Neural progenitor cell (in vitro differentiated cells): Measurements from ENCODE around the gene TLE5. TPM values are rescaled to one million over a fixed set of nuclear protein-coding genes. Genes with fewer than 3 reads are reported as not detected.

ENCODE experiments used
- DNase-seq: peaks from one replicate; pipeline ENCODE4 v3.0.0-alpha.2; 2016; ENCODE audit warnings: low spot score
- H2AFZ ChIP-seq: fragments of 200-600 bp; sonication (generic); replicated peaks from 2 replicates; pipeline ENCODE4 v1.6.1; 2016; ENCODE audit warnings: antibody characterized with exemption
- H3F3A ChIP-seq: fragments of 200-600 bp; sonication (generic); 2 replicates; pipeline ENCODE4 v1.6.1; 2016; ENCODE audit warnings: antibody characterized with exemption, low read depth
- H3K27ac ChIP-seq: fragments of 200-600 bp; sonication (generic); 2 replicates; pipeline ENCODE4 v1.5.1; 2016; ENCODE audit warnings: mild to moderate bottlenecking
- H3K27me3 ChIP-seq: fragments of 200-600 bp; sonication (generic); 2 replicates; pipeline ENCODE4 v1.6.1; 2016; ENCODE audit warnings: mild to moderate bottlenecking, moderate library complexity
- H3K36me3 ChIP-seq: fragments of 200-600 bp; sonication (generic); 2 replicates; pipeline ENCODE4 v1.5.1; 2016
- H3K4me1 ChIP-seq: fragments of 200-600 bp; sonication (generic); 2 replicates; pipeline ENCODE4 v1.6.1; 2016; ENCODE audit warnings: mixed run types
- H3K4me2 ChIP-seq: fragments of 200-600 bp; sonication (generic); 2 replicates; pipeline ENCODE4 v1.6.1; 2016
- H3K4me3 ChIP-seq: fragments of 200-600 bp; sonication (generic); 2 replicates; pipeline ENCODE4 v1.5.1; 2016
- H3K79me2 ChIP-seq: fragments of 200-600 bp; sonication (generic); 2 replicates; pipeline ENCODE4 v1.6.1; 2016; ENCODE audit warnings: low read depth
- H3K9ac ChIP-seq: fragments of 200-600 bp; sonication (generic); 2 replicates; pipeline ENCODE4 v1.6.1; 2016
- H3K9me3 ChIP-seq: fragments of 200-600 bp; sonication (generic); 2 replicates; pipeline ENCODE4 v1.5.1; 2016; ENCODE audit warnings: low read depth
- H4K20me1 ChIP-seq: fragments of 200-600 bp; sonication (generic); 2 replicates; pipeline ENCODE4 v1.6.1; 2016; ENCODE audit warnings: low read depth
- H3K27ac Mint-ChIP-seq: 3 replicates; pipeline ENCODE4 v1.8.0; 2021; ENCODE audit warnings: mixed read lengths
- H3K27me3 Mint-ChIP-seq: 2 replicates; pipeline ENCODE4 v1.8.0; 2022; ENCODE audit warnings: low read depth, mild to moderate bottlenecking, inconsistent platforms, moderate library complexity, mixed read lengths; ENCODE audit not compliant: insufficient read depth
- H3K36me3 Mint-ChIP-seq: 3 replicates; pipeline ENCODE4 v1.8.0; 2021; ENCODE audit warnings: mixed read lengths
- H3K4me1 Mint-ChIP-seq: 3 replicates; pipeline ENCODE4 v1.8.0; 2021; ENCODE audit warnings: mixed read lengths
- H3K4me3 Mint-ChIP-seq: 3 replicates; pipeline ENCODE4 v1.8.0; 2021; ENCODE audit warnings: mild to moderate bottlenecking, moderate library complexity, mixed read lengths
- H3K9me3 Mint-ChIP-seq: 3 replicates; pipeline ENCODE4 v1.8.0; 2020; ENCODE audit warnings: mixed read lengths
- CTCF ChIP-seq: fragments of 200-600 bp; sonication (generic); IDR thresholded peaks from 2 replicates; pipeline ENCODE4 v1.5.1; 2017; ENCODE audit warnings: antibody characterized with exemption, mild to moderate bottlenecking
- EZH2 ChIP-seq: fragments of 200-600 bp; sonication (generic); IDR thresholded peaks from 2 replicates; pipeline ENCODE4 v1.6.1; 2017; ENCODE audit warnings: antibody characterized with exemption, mild to moderate bottlenecking, moderate library complexity
- EZH2phosphoT487 ChIP-seq: fragments of 200-600 bp; sonication (generic); IDR thresholded peaks from 2 replicates; pipeline ENCODE4 v1.6.1; 2017; ENCODE audit warnings: antibody characterized with exemption
- total RNA-seq: library from RNA; depleted of rRNA; stranded (reverse); fragments of >200 nt; gene quantifications from 2 replicates; pipeline ENCODE4 v1.2.3, GENCODE V29; 2015; ENCODE audit warnings: low replicate concordance

TLE5 gene
- total RNA-seq, 1 donor from 2014 or later, result 54.6 TPM

- H3K4me1 Mint-ChIP-seq, result peaks cover 30% of the 10 kb centered on the region
- Histone ChIP-seq H4K20me1 (peaks cover 78% of the 10 kb centered on the region), H3K4me1 (peaks cover 25% of the 10 kb centered on the region), H3K4me3 (no peak overlapping the region), H2AFZ (no peak overlapping the region), H3F3A (peaks cover 58% of the 10 kb centered on the region), H3K27me3 (no peaks in the 10 kb centered on the region), H3K9me3 (no peaks in the 10 kb centered on the region), H3K36me3 (peaks cover 5% of the 10 kb centered on the region), H3K79me2 (peaks cover 4% of the 10 kb centered on the region), H3K27ac (no peak overlapping the region), H3K4me2 (peak overlapping the region; percentile 66), H3K9ac (no peak overlapping the region)
- TF ChIP-seq EZH2phosphoT487, result no peak
- TF ChIP-seq EZH2, result no peak
- TF ChIP-seq CTCF, result no peak
- H3K4me3 Mint-ChIP-seq, result no peak overlapping the region
- H3K27me3 Mint-ChIP-seq, result peaks cover 6% of the 10 kb centered on the region
- DNase-seq, result no peak
- no peaks in the 10 kb centered on the region for H3K9me3 Mint-ChIP-seq
- H3K27ac Mint-ChIP-seq, result no peak overlapping the region
- H3K36me3 Mint-ChIP-seq, result peaks cover 14% of the 10 kb centered on the region
Observed at GRCh38 chr19:3055741-3056416, 6.4 kb downstream of the TLE5 start.

GRCh38 chr19:3054972-3055740, 7.1 kb downstream of the TLE5 start:
- H3K4me3 ChIP-seq, result no peak overlapping the region

GRCh38 chr19:3054265-3054971, 7.9 kb downstream of the TLE5 start:
- Histone ChIP-seq H3K4me3 (no peak overlapping the region), H3K27ac (no peak overlapping the region), H3K9ac (no peak overlapping the region), H3F3A (peaks cover 53% of the 10 kb centered on the region), H2AFZ (no peak overlapping the region), H3K4me2 (no peak overlapping the region), H4K20me1 (peaks cover 64% of the 10 kb centered on the region), H3K27me3 (no peaks in the 10 kb centered on the region), H3K9me3 (no peaks in the 10 kb centered on the region), H3K79me2 (no peaks in the 10 kb centered on the region), H3K36me3 (peaks cover 5% of the 10 kb centered on the region), H3K4me1 (peaks cover 24% of the 10 kb centered on the region)
- no peak for DNase-seq
- H3K27ac Mint-ChIP-seq, result no peak overlapping the region
- H3K4me3 Mint-ChIP-seq, result no peak overlapping the region
- peaks cover 27% of the 10 kb centered on the region for H3K4me1 Mint-ChIP-seq
- TF ChIP-seq EZH2 (no peak), CTCF (no peak), EZH2phosphoT487 (no peak)
- no peaks in the 10 kb centered on the region for H3K9me3 Mint-ChIP-seq
- peaks cover 8% of the 10 kb centered on the region for H3K27me3 Mint-ChIP-seq
- peaks cover 13% of the 10 kb centered on the region for H3K36me3 Mint-ChIP-seq

More at GRCh38 chr19:3054972-3055740, 7.1 kb downstream of the TLE5 start:
- TF ChIP-seq CTCF (no peak), EZH2 (no peak), EZH2phosphoT487 (no peak)
- Mint-ChIP-seq H3K4me1 (peaks cover 27% of the 10 kb centered on the region), H3K4me3 (peak overlapping the region; percentile 30), H3K27ac (no peak overlapping the region), H3K36me3 (peaks cover 13% of the 10 kb centered on the region), H3K27me3 (peaks cover 6% of the 10 kb centered on the region), H3K9me3 (no peaks in the 10 kb centered on the region)
- peaks cover 53% of the 10 kb centered on the region for H3F3A ChIP-seq
- DNase-seq, result no peak
- no peaks in the 10 kb centered on the region for H3K27me3 ChIP-seq
- peaks cover 24% of the 10 kb centered on the region for H3K4me1 ChIP-seq
- no peak overlapping the region for H3K27ac ChIP-seq
- H2AFZ ChIP-seq, result no peak overlapping the region
- peaks cover 71% of the 10 kb centered on the region for H4K20me1 ChIP-seq
- H3K79me2 ChIP-seq, result no peaks in the 10 kb centered on the region
- H3K9me3 ChIP-seq, result no peaks in the 10 kb centered on the region
- H3K36me3 ChIP-seq, result peaks cover 5% of the 10 kb centered on the region
- H3K9ac ChIP-seq, result no peak overlapping the region
- peak overlapping the region; percentile 66 for H3K4me2 ChIP-seq
